Calu3 (cell line): ENCODE results near the gene REG4. TPM values are rescaled to one million over a fixed set of nuclear protein-coding genes. Genes with fewer than 3 reads are reported as not detected.

Experiments used
- BruUV-seq: library from RNA; stranded (reverse); fragments of 400-500 nt; replicated peaks from 2 replicates; lab custom pipeline; 2021; lab: Mats Ljungman, UMichigan
- CTCF ChIA-PET: fragments of 300-600 bp; sonication (Branson Sonifier 250); formaldehyde crosslinking; loops from one replicate; lab custom pipeline; 2022; ENCODE audit warnings: antibody characterized with exemption; lab: Charles Lee
- DNase-seq: peaks from one replicate; pipeline ENCODE4 v3.0.0; 2022
- H3K27ac Mint-ChIP-seq: one replicate; pipeline ENCODE4 v1.8.0; 2022; ENCODE audit warnings: mixed read lengths; ENCODE audit not compliant: unreplicated experiment
- H3K27me3 Mint-ChIP-seq: one replicate; pipeline ENCODE4 v1.8.0; 2022; ENCODE audit warnings: mixed read lengths; ENCODE audit not compliant: unreplicated experiment
- H3K36me3 Mint-ChIP-seq: one replicate; pipeline ENCODE4 v1.8.0; 2022; ENCODE audit warnings: mild to moderate bottlenecking, moderate library complexity, mixed read lengths; ENCODE audit not compliant: insufficient read depth, unreplicated experiment
- H3K4me1 Mint-ChIP-seq: one replicate; pipeline ENCODE4 v1.8.0; 2022; ENCODE audit warnings: mild to moderate bottlenecking, low read depth, mixed read lengths; ENCODE audit not compliant: unreplicated experiment
- H3K4me3 Mint-ChIP-seq: one replicate; pipeline ENCODE4 v1.8.0; 2022; ENCODE audit warnings: mild to moderate bottlenecking, low read depth, moderate library complexity, mixed read lengths; ENCODE audit not compliant: unreplicated experiment
- H3K9me3 Mint-ChIP-seq: one replicate; pipeline ENCODE4 v1.8.0; 2022; ENCODE audit warnings: low read depth, mixed read lengths; ENCODE audit not compliant: unreplicated experiment
- CTCF ChIP-seq: fragments of 200-600 bp; IDR thresholded peaks from one replicate; pipeline ENCODE4 v1.8.0; 2022; ENCODE audit warnings: antibody characterized with exemption; ENCODE audit not compliant: unreplicated experiment
- intact Hi-C: fragments of 100-400 bp; cut with micrococcal nuclease; formaldehyde crosslinking; loops from one replicate; pipeline ENCODE4 v1.10.0; 2022; ENCODE audit not compliant: unreplicated experiment
- total RNA-seq: library from RNA; stranded (reverse); gene quantifications from 2 replicates; pipeline ENCODE4 v1.2.3, GENCODE V29; 2022

Gene REG4
- total RNA-seq, 1 experiment from 2014 or later = not detected

GRCh38 chr1:119771016-119771415 lies 40.2 kb downstream of the REG4 start:
- Mint-ChIP-seq H3K36me3 (no peaks in the 10 kb centered on the region), H3K4me1 (peaks cover 33% of the 10 kb centered on the region), H3K27me3 (no peaks in the 10 kb centered on the region), H3K9me3 (no peaks in the 10 kb centered on the region), H3K27ac (no peak overlapping the region), H3K4me3 (no peak overlapping the region)
- CTCF ChIA-PET = interaction anchor here (0.6 kb wide), 1 partner anchor 229 kb away, joined by 4 read pairs; no protein-coding TSS in a partner anchor
- no peak for TF ChIP-seq CTCF
- no TSS peak for BruUV-seq
- intact Hi-C loops = no loop called here
- DNase-seq = no peak

GRCh38 chr1:119768778-119769177 lies 42.5 kb downstream of the REG4 start, which contains the start of gene HMGCS2:
HMGCS2 (minus strand) TSS chr1:119768905; CDS start chr1:119768844, 61 bp downstream.
- no peak for DNase-seq
- peaks cover 17% of the 10 kb centered on the region for H3K4me1 Mint-ChIP-seq
- H3K27ac Mint-ChIP-seq = no peak within 1 kb of the TSS
- no peaks in the 10 kb centered on the region for H3K9me3 Mint-ChIP-seq
- CTCF ChIA-PET = interaction anchor here (0.9 kb wide), 1 partner anchor 25 kb away, joined by 3 read pairs; no protein-coding TSS in a partner anchor
- H3K27me3 Mint-ChIP-seq = no peaks in the 10 kb centered on the region
- BruUV-seq = no TSS peak
- no peaks in the 10 kb centered on the region for H3K36me3 Mint-ChIP-seq
- intact Hi-C loops = no loop called here
- no peak within 1 kb of the TSS for H3K4me3 Mint-ChIP-seq
- TF ChIP-seq CTCF = no peak

- no peak for TF ChIP-seq CTCF
- intact Hi-C loops = no loop called here
- no TSS peak for BruUV-seq
- CTCF ChIA-PET = no interaction called here
- no peak overlapping the region for H3K4me3 Mint-ChIP-seq
- DNase-seq = no peak
- no peaks in the 10 kb centered on the region for H3K27me3 Mint-ChIP-seq
- no peaks in the 10 kb centered on the region for H3K9me3 Mint-ChIP-seq
- H3K27ac Mint-ChIP-seq = no peak overlapping the region
- H3K36me3 Mint-ChIP-seq = no peaks in the 10 kb centered on the region
- peaks cover 11% of the 10 kb centered on the region for H3K4me1 Mint-ChIP-seq
These were observed 43.8 kb downstream of the REG4 start for GRCh38 chr1:119767486-119767885.

GRCh38 chr1:119766374-119766794 lies 44.9 kb downstream of the REG4 start:
- no peaks in the 10 kb centered on the region for H3K9me3 Mint-ChIP-seq
- no peak for TF ChIP-seq CTCF
- intact Hi-C loops = no loop called here
- DNase-seq = no peak
- H3K27me3 Mint-ChIP-seq = no peaks in the 10 kb centered on the region
- H3K4me1 Mint-ChIP-seq = peaks cover 11% of the 10 kb centered on the region
- no TSS peak for BruUV-seq
- CTCF ChIA-PET = no interaction called here
- H3K36me3 Mint-ChIP-seq = no peaks in the 10 kb centered on the region
- no peak overlapping the region for H3K27ac Mint-ChIP-seq
- no peak overlapping the region for H3K4me3 Mint-ChIP-seq
